OCI-LY1 (cell line): ENCODE measurements around the gene ATP12A.

ENCODE experiments used
- CTCF ChIP-seq: fragments of 200-600 bp; sonication (generic), shearing (Covaris generic); IDR thresholded peaks from 2 replicates; pipeline ENCODE4 v1.5.1; 2017; ENCODE audit warnings: mild to moderate bottlenecking, antibody characterized with exemption, low read length, moderate library complexity, mixed read lengths
- EZH2 ChIP-seq: fragments of 200-600 bp; sonication (generic), shearing (Covaris generic); IDR thresholded peaks from 2 replicates; pipeline ENCODE4 v1.8.0; 2017; ENCODE audit warnings: borderline replicate concordance, mixed run types, mild to moderate bottlenecking, antibody characterized with exemption, low read length, moderate library complexity, mixed read lengths

GRCh38 chr13:24672141-24673132 is 7.8 kb upstream of the ATP12A start:
- no peak for TF ChIP-seq CTCF
- TF ChIP-seq EZH2: no peak
